Endodermal cell (in vitro differentiated cells): ENCODE results near the gene CD79A. TPM values are rescaled to one million over a fixed set of nuclear protein-coding genes. Genes with fewer than 3 reads are reported as not detected.

Experiments used
- DNase-seq: peaks from one replicate; pipeline ENCODE4 v3.0.0-alpha.2; 2017
- H3K27ac ChIP-seq: 2 replicates; pipeline ENCODE4 v1.5.1; 2013; ENCODE audit warnings: mild to moderate bottlenecking, low read depth, low read length, moderate library complexity
- H3K27me3 ChIP-seq: 2 replicates; pipeline ENCODE4 v1.6.1; 2013; ENCODE audit warnings: mild to moderate bottlenecking, low read length, moderate library complexity; ENCODE audit not compliant: insufficient read depth, control insufficient read depth, poor library complexity, severe bottlenecking
- H3K36me3 ChIP-seq: 2 replicates; pipeline ENCODE4 v1.7.0; 2013; ENCODE audit warnings: mild to moderate bottlenecking, low read length, moderate library complexity; ENCODE audit not compliant: control insufficient read depth, insufficient read depth
- H3K4me1 ChIP-seq: one replicate; pipeline ENCODE4 v1.7.0; 2013; ENCODE audit warnings: low read length; ENCODE audit not compliant: control insufficient read depth, insufficient read depth
- H3K4me3 ChIP-seq: 2 replicates; pipeline ENCODE4 v1.5.1; 2013; ENCODE audit warnings: mild to moderate bottlenecking, low read length, moderate library complexity
- H3K9ac ChIP-seq: 2 replicates; pipeline ENCODE4 v1.6.1; 2013; ENCODE audit warnings: mild to moderate bottlenecking, low read length, moderate library complexity; ENCODE audit not compliant: poor library complexity, severe bottlenecking; ENCODE audit errors: extremely low read depth
- H3K9me3 ChIP-seq: 2 replicates; pipeline ENCODE4 v1.6.1; 2013; ENCODE audit warnings: mild to moderate bottlenecking, low read length, moderate library complexity; ENCODE audit not compliant: control insufficient read depth
- H3K27ac Mint-ChIP-seq: 2 replicates; pipeline ENCODE4 v1.8.0; 2020; ENCODE audit warnings: mixed read lengths
- H3K27me3 Mint-ChIP-seq: 2 replicates; pipeline ENCODE4 v1.8.0; 2021; ENCODE audit warnings: mild to moderate bottlenecking, mixed read lengths; ENCODE audit not compliant: insufficient read depth
- H3K36me3 Mint-ChIP-seq: 2 replicates; pipeline ENCODE4 v1.8.0; 2020; ENCODE audit warnings: low read depth, mixed read lengths
- H3K4me1 Mint-ChIP-seq: 2 replicates; pipeline ENCODE4 v1.8.0; 2020; ENCODE audit warnings: mixed read lengths
- H3K4me3 Mint-ChIP-seq: 2 replicates; pipeline ENCODE4 v1.8.0; 2020; ENCODE audit warnings: mild to moderate bottlenecking, moderate library complexity, mixed read lengths
- H3K9me3 Mint-ChIP-seq: 2 replicates; pipeline ENCODE4 v1.8.0; 2020; ENCODE audit warnings: mild to moderate bottlenecking, mixed read lengths
- CTCF ChIP-seq: fragments of 200-600 bp; sonication (generic); conservative IDR thresholded peaks from 2 replicates; pipeline ENCODE4 v1.5.0; 2021; ENCODE audit warnings: antibody characterized with exemption, mild to moderate bottlenecking
- WGBS, 2 experiments: methylation state at CpG; one replicate each; pipeline versions ENCODE4 v1.1.5 to v1.1.7; 2013; ENCODE audit warnings: missing lambda C conversion rate in 2 of 2, mixed read lengths in 1 of 2; ENCODE audit not compliant: insufficient coverage in 1 of 2, insufficient read length in 1 of 2; 5-methylcytosine and 5-hydroxymethylcytosine counted together
- total RNA-seq, 2 donors: library from RNA; stranded (reverse); fragmentation: NEBNext Ultra II Directional in 1 of 2; extraction: Animal tissue kit (Norgen Biotek cat#: 25700) in 1 of 2; gene quantifications; 2 replicates in 1 of 2; 3 replicates in 1 of 2; pipeline ENCODE4 v1.2.1, GENCODE V29; 2021

Gene CD79A
- total RNA-seq, 2 donors from 2014 or later, result not detected

GRCh38 chr19:41868989-41869300 lies 8.1 kb upstream of the CD79A start:
- H3K9ac ChIP-seq, result no peak overlapping the region
- H3K9me3 ChIP-seq, result no peaks in the 10 kb centered on the region
- Mint-ChIP-seq H3K27ac (peak overlapping the region; percentile 90), H3K9me3 (no peaks in the 10 kb centered on the region), H3K27me3 (no peaks in the 10 kb centered on the region), H3K4me3 (no peak overlapping the region), H3K36me3 (peaks cover 63% of the 10 kb centered on the region), H3K4me1 (peaks cover 19% of the 10 kb centered on the region)
- H3K27me3 ChIP-seq, result no peaks in the 10 kb centered on the region
- no peak overlapping the region for H3K4me3 ChIP-seq
- H3K4me1 ChIP-seq, result peaks cover 11% of the 10 kb centered on the region
- H3K36me3 ChIP-seq, result peaks cover 72% of the 10 kb centered on the region
- no peak for TF ChIP-seq CTCF
- no peak for DNase-seq
- peak overlapping the region; percentile 6 for H3K27ac ChIP-seq
- WGBS, 2 experiments, result 93 to 96% methylated on average over 8 to 12 of the region's 12 CpGs

DNA sequence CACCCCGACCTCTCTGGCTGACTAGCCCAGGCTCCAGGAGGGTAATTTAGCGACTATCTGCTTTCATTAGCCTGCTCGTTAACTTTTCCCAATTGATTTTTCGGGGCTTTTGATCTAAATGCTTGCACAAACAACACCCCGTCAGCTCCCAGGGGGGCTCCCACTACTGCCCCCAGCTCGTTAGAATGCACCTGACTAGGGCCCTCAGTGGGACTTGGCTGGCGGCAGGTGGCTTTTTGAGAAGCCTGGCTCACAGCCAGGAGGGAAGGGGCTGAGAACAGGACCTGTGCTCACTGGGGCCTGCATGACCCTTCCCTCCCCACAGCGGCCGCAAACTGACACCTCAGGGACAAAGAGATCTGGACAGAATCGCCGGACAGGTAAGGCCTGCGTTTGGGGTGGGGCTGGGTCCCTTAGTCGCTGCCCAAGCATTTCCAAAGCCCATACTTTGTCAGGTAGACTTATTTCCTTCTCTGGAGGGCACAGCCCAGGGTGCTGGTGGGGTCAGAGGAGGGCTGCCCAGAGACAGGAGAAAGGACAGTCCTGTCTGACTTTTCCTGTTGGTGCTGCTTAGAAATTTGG lies 7.6 kb upstream of the CD79A start:
- no peaks in the 10 kb centered on the region for H3K9me3 ChIP-seq
- Mint-ChIP-seq H3K36me3 (peaks cover 58% of the 10 kb centered on the region), H3K9me3 (no peaks in the 10 kb centered on the region), H3K27ac (peak overlapping the region; percentile 39), H3K4me3 (no peak overlapping the region), H3K4me1 (peaks cover 16% of the 10 kb centered on the region), H3K27me3 (no peaks in the 10 kb centered on the region)
- peaks cover 6% of the 10 kb centered on the region for H3K4me1 ChIP-seq
- TF ChIP-seq CTCF, result no peak
- no peak overlapping the region for H3K9ac ChIP-seq
- H3K36me3 ChIP-seq, result peaks cover 66% of the 10 kb centered on the region
- no peak overlapping the region for H3K4me3 ChIP-seq
- 89 to 91% methylated on average over 9 to 13 of the region's 13 CpGs for WGBS, 2 experiments
- no peak for DNase-seq
- no peaks in the 10 kb centered on the region for H3K27me3 ChIP-seq
- peak overlapping the region; percentile 6 for H3K27ac ChIP-seq

DNA sequence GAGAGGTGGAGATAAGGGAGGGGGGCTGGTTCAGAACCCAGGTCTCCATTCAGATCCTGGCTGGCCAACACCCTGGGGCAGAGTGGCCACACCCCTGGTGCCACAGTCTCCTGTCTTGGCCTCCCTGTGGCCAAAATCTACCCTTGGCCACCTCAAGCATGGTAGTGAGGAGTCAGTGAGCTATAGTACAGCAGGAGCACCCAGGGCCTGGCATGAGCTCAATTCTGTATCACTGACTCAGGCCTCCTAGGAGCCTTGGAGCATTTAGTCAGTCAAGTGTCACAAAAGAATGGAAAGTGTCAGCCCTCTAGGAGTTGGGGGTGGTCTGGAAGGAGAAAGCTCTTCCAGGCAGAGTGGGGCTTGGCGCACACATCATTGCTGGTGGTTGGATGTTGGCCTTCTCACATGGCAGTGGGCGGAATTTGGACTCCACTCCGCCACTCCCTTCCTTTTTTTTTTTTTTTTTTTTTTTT lies 6.6 kb upstream of the CD79A start:
- peaks cover 4% of the 10 kb centered on the region for H3K4me1 ChIP-seq
- peaks cover 57% of the 10 kb centered on the region for H3K36me3 ChIP-seq
- H3K9me3 Mint-ChIP-seq, result no peaks in the 10 kb centered on the region
- peak; percentile 59 for DNase-seq
- no peak overlapping the region for H3K27ac ChIP-seq
- no peaks in the 10 kb centered on the region for H3K27me3 ChIP-seq
- peaks cover 16% of the 10 kb centered on the region for H3K4me1 Mint-ChIP-seq
- H3K9ac ChIP-seq, result no peak overlapping the region
- no peak overlapping the region for H3K4me3 Mint-ChIP-seq
- H3K27me3 Mint-ChIP-seq, result no peaks in the 10 kb centered on the region
- H3K4me3 ChIP-seq, result no peak overlapping the region
- peaks cover 50% of the 10 kb centered on the region for H3K36me3 Mint-ChIP-seq
- TF ChIP-seq CTCF, result no peak
- no peaks in the 10 kb centered on the region for H3K9me3 ChIP-seq
- 94% methylated on average over 3 of the region's 3 CpGs; no CpG with 5 or more reads in 1 of the 2 experiments for WGBS, 2 experiments
- H3K27ac Mint-ChIP-seq, result no peak overlapping the region
